Kidney (tissue), 14 donors: ENCODE measurements around the gene PDSS2. TPM values are rescaled to one million over a fixed set of nuclear protein-coding genes. Genes with fewer than 3 reads are reported as not detected.

Source experiments
- DNase-seq, 5 donors: peaks; one replicate each; pipeline ENCODE4 v3.0.0-alpha.2; 2013 to 2020
- FAIRE-seq: peaks from 2 replicates; lab custom pipeline; 2012; peaks lifted over from hg19 to GRCh38; lab: Jason Lieb, UNC
- H3K27ac ChIP-seq, 2 donors: one replicate each; pipeline ENCODE4 v1.7.0; 2013; ENCODE audit warnings: low read depth in 2 of 2, low read length in 2 of 2, inconsistent platforms in 1 of 2
- H3K27me3 ChIP-seq: one replicate; pipeline ENCODE4 v1.7.1; 2013; ENCODE audit warnings: low read length, inconsistent platforms; ENCODE audit not compliant: control insufficient read depth, insufficient read depth
- H3K36me3 ChIP-seq, 3 donors: one replicate each; pipeline versions ENCODE4 v1.7.0 to v1.7.1; 2013; ENCODE audit warnings: low read length in 3 of 3, control low read depth in 1 of 3, inconsistent platforms in 1 of 3; ENCODE audit not compliant: insufficient read depth in 3 of 3, control insufficient read depth in 2 of 3
- H3K4me1 ChIP-seq, 3 donors: one replicate each; pipeline versions ENCODE4 v1.7.0 to v1.7.1; 2013; ENCODE audit warnings: low read length in 3 of 3, inconsistent platforms in 1 of 3, low read depth in 1 of 3; ENCODE audit not compliant: control insufficient read depth in 2 of 3, insufficient read depth in 2 of 3
- H3K4me3 ChIP-seq, 3 donors: one replicate each; pipeline versions ENCODE4 v1.7.0 to v1.8.1; 2013; ENCODE audit warnings: low read length in 3 of 3, control low read depth in 1 of 3, inconsistent platforms in 1 of 3
- H3K9ac ChIP-seq, 3 donors: one replicate each; pipeline versions ENCODE4 v1.7.0 to v1.7.1; 2013; ENCODE audit warnings: low read length in 3 of 3, control low read depth in 1 of 3, inconsistent platforms in 1 of 3
- H3K9me3 ChIP-seq, 3 donors: one replicate each; pipeline versions ENCODE4 v1.7.0 to v1.7.1; 2013; ENCODE audit warnings: low read length in 3 of 3, control low read depth in 1 of 3, inconsistent platforms in 1 of 3; ENCODE audit not compliant: control insufficient read depth in 2 of 3, insufficient read depth in 1 of 3
- CTCF ChIP-seq: IDR thresholded peaks from 3 replicates; pipeline ENCODE4 v1.5.1; 2012; ENCODE audit warnings: mild to moderate bottlenecking, moderate library complexity, borderline replicate concordance; ENCODE audit not compliant: insufficient read depth; ENCODE audit errors: extremely low read depth
- intact Hi-C: fragments of 100-400 bp; cut with DNase I; formaldehyde crosslinking; loops from one replicate; pipeline ENCODE4 v1.11.1; 2022
- polyA plus RNA-seq: library from polyadenylated mRNA; stranded (reverse); fragments of 350-450 nt; fragmentation: Illumina TruSeq; extraction: RNeasy Lipid Tissue Mini Kit (QIAGEN cat#74804); gene quantifications from one replicate; pipeline ENCODE4 v1.2.3, GENCODE V29; 2014; ENCODE audit warnings: low read depth, low replicate concordance; ENCODE audit not compliant: insufficient read depth
- total RNA-seq: library from RNA; stranded (reverse); fragmentation: NEBNext Ultra II Directional; extraction: Animal tissue kit (Norgen Biotek cat#: 25700); gene quantifications from one replicate; pipeline ENCODE4 v1.2.1, GENCODE V29; 2021
- donor health status: control.
- donor health status: control.
- donor health status: control.
- donor health status: control.
- donor health status: control.
- donor health status: DM: yes; HTN: yes; CAD: no.
- donor health status: Normal renal cell carcinoma (clear cell type).

Gene PDSS2
- total and polyA plus RNA-seq, 2 donors from 2014 or later, result 16.4 to 20.7 TPM

GRCh38 chr6:107105511-107106116 is 353.8 kb downstream of the PDSS2 start:
- H3K9ac ChIP-seq, result no peak overlapping the region
- intact Hi-C loops, result no loop called here
- no peaks in the 10 kb centered on the region for H3K27me3 ChIP-seq
- H3K4me1 ChIP-seq, result no peaks in the 10 kb centered on the region
- no peaks in the 10 kb centered on the region for H3K36me3 ChIP-seq
- H3K27ac ChIP-seq, result no peak overlapping the region
- no peak for TF ChIP-seq CTCF
- no peak for FAIRE-seq
- DNase-seq, result no peak
- no peaks in the 10 kb centered on the region for H3K9me3 ChIP-seq
- H3K4me3 ChIP-seq, result no peak overlapping the region

GRCh38 chr6:107103082-107103481 is 356.3 kb downstream of the PDSS2 start:
- no peak overlapping the region for H3K9ac ChIP-seq
- intact Hi-C loops, result no loop called here
- no peaks in the 10 kb centered on the region for H3K9me3 ChIP-seq
- TF ChIP-seq CTCF, result no peak
- DNase-seq (no peak), FAIRE-seq (no peak)
- H3K27me3 ChIP-seq, result no peaks in the 10 kb centered on the region
- H3K27ac ChIP-seq, result no peak overlapping the region
- H3K4me3 ChIP-seq, result no peak overlapping the region
- H3K36me3 ChIP-seq, result no peaks in the 10 kb centered on the region
- H3K4me1 ChIP-seq, result no peaks in the 10 kb centered on the region

Other genes with a start within 250 kb of the PDSS2 start
- 9.5 TPM for gene SOBP, start 30.6 kb upstream of the PDSS2 start, total RNA-seq
- gene SOBP, start 30.6 kb upstream of the PDSS2 start, polyA plus RNA-seq, result 5.4 TPM